Measurements from ENCODE around the gene CUL7. TPM values are rescaled to one million over a fixed set of nuclear protein-coding genes. Genes with fewer than 3 reads are reported as not detected.

Gene CUL7
- total RNA-seq (2022; extraction: Qiagen RNA extraction): 6.2 to 9.1 TPM (median 7.2 TPM) in 5 replicates

GRCh38 chr6:43053545-43054205, at the start of gene CUL7:
Gene CUL7 (minus strand): TSS chr6:43053851. CDS start chr6:43052788, 1,063 bp downstream.

GRCh38 chr6:43075670-43076463, 22.2 kb upstream of the CUL7 start, which contains the start of gene PTK7:
Gene PTK7 (plus strand): TSS chr6:43076314. CDS start chr6:43076489, 175 bp downstream.

GRCh38 chr6:43059168-43060033, 5.8 kb upstream of the CUL7 start, which contains the start of the genes KLC4 and MRPL2:
Gene KLC4 (plus strand): TSS chr6:43059631. CDS start chr6:43061336, 1,705 bp downstream.
Gene MRPL2 (minus strand): TSS chr6:43059434. CDS start chr6:43059381, 53 bp downstream.

GRCh38 chr6:43021270-43022047, 32.2 kb downstream of the CUL7 start, which contains the start of gene RRP36:
Gene RRP36 (plus strand): TSS chr6:43021623. CDS start chr6:43021655, 32 bp downstream.

GRCh38 chr6:43013843-43014433, 39.7 kb downstream of the CUL7 start, which contains the start of the genes KLHDC3 and MEA1:
Gene KLHDC3 (plus strand): TSS chr6:43014249. CDS start chr6:43017193, 2,944 bp downstream.
Gene MEA1 (minus strand): TSS chr6:43013946. CDS start chr6:43013813, 133 bp downstream.

Other genes with a start within 250 kb of the CUL7 start
- gene RPL7L1, start 174.2 kb downstream of the CUL7 start, total RNA-seq (2022; extraction: Qiagen RNA extraction): 61.4 to 82.5 TPM (median 64.6 TPM) in 5 replicates
- not detected in 5 replicates for gene PTCRA, start 137.8 kb downstream of the CUL7 start, total RNA-seq (2022; extraction: Qiagen RNA extraction)
- 35.8 to 45.4 TPM (median 42.7 TPM) in 5 replicates for gene CNPY3, start 124.4 kb downstream of the CUL7 start, total RNA-seq (2022; extraction: Qiagen RNA extraction)
- gene GNMT, start 93.1 kb downstream of the CUL7 start, total RNA-seq (2022; extraction: Qiagen RNA extraction): 0.22 to 0.30 TPM in 2 of 5 replicates, not detected in the others
- 5.1 to 9.3 TPM (median 8.6 TPM) in 5 replicates for gene PEX6, start 74.7 kb downstream of the CUL7 start, total RNA-seq (2022; extraction: Qiagen RNA extraction)
- 23.1 to 26.5 TPM (median 25.1 TPM) in 5 replicates for gene PPP2R5D, start 69.3 kb downstream of the CUL7 start, total RNA-seq (2022; extraction: Qiagen RNA extraction)
- gene MEA1, start 39.9 kb downstream of the CUL7 start, total RNA-seq (2022; extraction: Qiagen RNA extraction): 88.1 to 96.0 TPM (median 92.0 TPM) in 5 replicates
- gene KLHDC3, start 39.6 kb downstream of the CUL7 start, total RNA-seq (2022; extraction: Qiagen RNA extraction): 24.6 to 28.7 TPM (median 26.6 TPM) in 5 replicates
- gene RRP36, start 32.2 kb downstream of the CUL7 start, total RNA-seq (2022; extraction: Qiagen RNA extraction): 67.5 to 78.6 TPM (median 72.7 TPM) in 5 replicates
- 55.1 to 64.6 TPM (median 59.6 TPM) in 5 replicates for gene MRPL2, start 5.6 kb upstream of the CUL7 start, total RNA-seq (2022; extraction: Qiagen RNA extraction)
- gene KLC4, start 5.8 kb upstream of the CUL7 start, total RNA-seq (2022; extraction: Qiagen RNA extraction): 5.0 to 7.7 TPM (median 7.0 TPM) in 5 replicates
- 3.9 to 5.8 TPM (median 4.8 TPM) in 5 replicates for gene PTK7, start 22.5 kb upstream of the CUL7 start, total RNA-seq (2022; extraction: Qiagen RNA extraction)
- 12.3 to 16.9 TPM (median 16.1 TPM) in 5 replicates for gene SRF, start 117.4 kb upstream of the CUL7 start, total RNA-seq (2022; extraction: Qiagen RNA extraction)
- 7.2 to 12.6 TPM (median 7.9 TPM) in 5 replicates for gene CUL9, start 128.3 kb upstream of the CUL7 start, total RNA-seq (2022; extraction: Qiagen RNA extraction)
- 72.7 to 108 TPM (median 97.1 TPM) in 5 replicates for gene DNPH1, start 175.6 kb upstream of the CUL7 start, total RNA-seq (2022; extraction: Qiagen RNA extraction)
- 0.02 to 0.07 TPM (median 0.04 TPM) in 5 replicates for gene TTBK1, start 189.6 kb upstream of the CUL7 start, total RNA-seq (2022; extraction: Qiagen RNA extraction)
- gene SLC22A7, start 244.4 kb upstream of the CUL7 start, total RNA-seq (2022; extraction: Qiagen RNA extraction): not detected in 5 replicates